IPS-NIHi7 (cell line): ENCODE measurements around the gene RAD18.

Experiments used
- DNase-seq: peaks from one replicate; pipeline ENCODE4 v3.0.0; 2012; ENCODE audit warnings: mixed read lengths; ENCODE audit errors: extremely low spot score

Gene RAD18

DNA sequence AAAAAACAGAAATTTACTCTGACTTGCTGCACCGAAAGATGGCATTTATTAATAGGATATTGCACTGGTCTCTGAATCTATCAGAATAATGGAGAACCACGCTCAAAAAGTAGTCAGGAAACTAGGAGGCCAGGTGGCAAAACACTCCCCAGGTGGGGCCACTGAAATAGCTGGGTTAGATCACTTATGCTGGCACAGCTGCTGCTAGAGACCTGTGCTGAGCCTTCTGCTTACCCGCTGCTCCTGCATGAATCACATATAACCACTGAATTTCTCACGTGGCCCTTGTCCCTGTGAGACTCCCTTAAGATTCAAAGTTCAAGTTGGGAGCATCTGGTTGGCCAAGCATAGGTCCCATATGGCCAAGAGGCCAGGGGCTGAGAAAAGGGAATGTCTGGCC, 127.9 kb downstream of the RAD18 start:
- no peak for DNase-seq

DNA sequence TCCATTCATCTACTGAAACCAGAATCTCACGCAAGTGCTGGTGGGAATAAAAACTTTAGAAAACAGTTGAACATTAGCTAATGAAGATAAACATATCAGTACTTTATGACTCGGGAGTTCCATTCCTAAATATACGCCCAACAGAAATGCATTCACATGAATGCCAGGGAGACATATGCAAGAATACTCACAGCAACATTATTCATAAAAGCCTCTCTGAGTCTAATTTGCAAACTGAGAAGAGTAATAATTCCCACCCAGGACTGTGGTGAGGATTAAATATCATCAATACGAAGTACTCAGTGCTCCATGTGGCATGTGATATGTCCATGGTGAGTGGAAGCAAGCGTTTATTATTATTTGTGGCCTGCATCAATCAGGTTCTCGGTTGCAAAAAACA, 128.3 kb downstream of the RAD18 start:
- no peak for DNase-seq

DNA sequence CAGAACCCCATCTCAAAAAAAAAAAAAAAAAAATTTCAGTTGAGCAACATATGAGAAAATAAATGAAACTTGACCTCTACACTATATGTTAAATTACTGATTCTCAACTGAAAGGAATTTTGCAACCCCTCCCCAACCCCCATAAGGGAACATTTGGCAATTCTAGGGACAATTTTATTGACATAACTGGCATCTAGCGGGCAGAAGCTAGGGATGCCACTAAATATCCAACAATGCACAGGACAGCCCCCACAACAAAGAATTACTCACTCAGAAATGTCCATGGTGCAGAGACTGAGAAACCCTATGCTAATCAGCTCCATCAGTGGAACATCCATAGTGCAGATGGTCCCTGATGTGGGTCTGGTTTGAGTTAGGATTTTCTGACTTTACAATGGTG, 135.6 kb downstream of the RAD18 start:
- no peak for DNase-seq
